Measurements from ENCODE around the gene CCDC54.

DNA sequence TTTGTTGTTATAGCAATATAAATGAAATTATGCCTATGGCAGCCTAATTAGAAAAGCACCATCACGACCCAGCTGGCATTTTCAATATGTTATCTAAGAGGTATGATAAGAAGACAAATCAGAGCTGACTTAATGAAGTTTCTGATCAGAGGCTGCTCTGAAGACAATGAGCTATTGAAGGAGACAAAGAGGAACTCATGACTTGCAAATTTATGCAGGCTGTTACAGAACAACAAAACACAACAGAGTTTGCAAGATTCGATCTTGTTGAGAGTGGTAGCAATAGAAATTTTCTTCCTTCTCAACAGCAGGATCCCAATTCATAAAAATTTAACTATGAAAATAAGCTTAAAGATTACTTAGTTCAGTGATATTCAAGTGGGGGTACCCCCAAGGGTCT, 7.7 kb downstream of the CCDC54 start:
- TF ChIP-seq, protein P1, sequence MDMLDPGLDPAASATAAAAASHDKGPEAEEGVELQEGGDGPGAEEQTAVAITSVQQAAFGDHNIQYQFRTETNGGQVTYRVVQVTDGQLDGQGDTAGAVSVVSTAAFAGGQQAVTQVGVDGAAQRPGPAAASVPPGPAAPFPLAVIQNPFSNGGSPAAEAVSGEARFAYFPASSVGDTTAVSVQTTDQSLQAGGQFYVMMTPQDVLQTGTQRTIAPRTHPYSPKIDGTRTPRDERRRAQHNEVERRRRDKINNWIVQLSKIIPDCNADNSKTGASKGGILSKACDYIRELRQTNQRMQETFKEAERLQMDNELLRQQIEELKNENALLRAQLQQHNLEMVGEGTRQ (CRISPR knock-in tag; IDR thresholded peaks at IDR 0.05), result no peak
- TF ChIP-seq FOXJ3 (CRISPR knock-in tag; IDR thresholded peaks at IDR 0.05; ENCODE audit: borderline replicate concordance) (no peak), TP53 (CRISPR knock-in tag; IDR thresholded peaks at IDR 0.05) (no peak), MAX (CRISPR knock-in tag; IDR thresholded peaks at IDR 0.05) (no peak), GABPB1 (CRISPR knock-in tag; IDR thresholded peaks at IDR 0.05) (no peak), ELF4 (CRISPR knock-in tag; IDR thresholded peaks at IDR 0.05; ENCODE audit: low read depth) (no peak), ZNF138 (CRISPR knock-in tag; conservative IDR thresholded peaks at IDR 0.05) (no peak), NFYB (CRISPR knock-in tag; conservative IDR thresholded peaks at IDR 0.05; ENCODE audit: low read depth) (no peak)
- TF ChIP-seq, protein P2, sequence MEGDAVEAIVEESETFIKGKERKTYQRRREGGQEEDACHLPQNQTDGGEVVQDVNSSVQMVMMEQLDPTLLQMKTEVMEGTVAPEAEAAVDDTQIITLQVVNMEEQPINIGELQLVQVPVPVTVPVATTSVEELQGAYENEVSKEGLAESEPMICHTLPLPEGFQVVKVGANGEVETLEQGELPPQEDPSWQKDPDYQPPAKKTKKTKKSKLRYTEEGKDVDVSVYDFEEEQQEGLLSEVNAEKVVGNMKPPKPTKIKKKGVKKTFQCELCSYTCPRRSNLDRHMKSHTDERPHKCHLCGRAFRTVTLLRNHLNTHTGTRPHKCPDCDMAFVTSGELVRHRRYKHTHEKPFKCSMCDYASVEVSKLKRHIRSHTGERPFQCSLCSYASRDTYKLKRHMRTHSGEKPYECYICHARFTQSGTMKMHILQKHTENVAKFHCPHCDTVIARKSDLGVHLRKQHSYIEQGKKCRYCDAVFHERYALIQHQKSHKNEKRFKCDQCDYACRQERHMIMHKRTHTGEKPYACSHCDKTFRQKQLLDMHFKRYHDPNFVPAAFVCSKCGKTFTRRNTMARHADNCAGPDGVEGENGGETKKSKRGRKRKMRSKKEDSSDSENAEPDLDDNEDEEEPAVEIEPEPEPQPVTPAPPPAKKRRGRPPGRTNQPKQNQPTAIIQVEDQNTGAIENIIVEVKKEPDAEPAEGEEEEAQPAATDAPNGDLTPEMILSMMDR (IDR thresholded peaks at IDR 0.05), result no peak
- TF ChIP-seq, protein P3, sequence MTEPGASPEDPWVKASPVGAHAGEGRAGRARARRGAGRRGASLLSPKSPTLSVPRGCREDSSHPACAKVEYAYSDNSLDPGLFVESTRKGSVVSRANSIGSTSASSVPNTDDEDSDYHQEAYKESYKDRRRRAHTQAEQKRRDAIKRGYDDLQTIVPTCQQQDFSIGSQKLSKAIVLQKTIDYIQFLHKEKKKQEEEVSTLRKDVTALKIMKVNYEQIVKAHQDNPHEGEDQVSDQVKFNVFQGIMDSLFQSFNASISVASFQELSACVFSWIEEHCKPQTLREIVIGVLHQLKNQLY (CRISPR knock-in tag; IDR thresholded peaks at IDR 0.05), result no peak
